ENCODE data around the gene CXCL1.

CXCL1 gene

DNA sequence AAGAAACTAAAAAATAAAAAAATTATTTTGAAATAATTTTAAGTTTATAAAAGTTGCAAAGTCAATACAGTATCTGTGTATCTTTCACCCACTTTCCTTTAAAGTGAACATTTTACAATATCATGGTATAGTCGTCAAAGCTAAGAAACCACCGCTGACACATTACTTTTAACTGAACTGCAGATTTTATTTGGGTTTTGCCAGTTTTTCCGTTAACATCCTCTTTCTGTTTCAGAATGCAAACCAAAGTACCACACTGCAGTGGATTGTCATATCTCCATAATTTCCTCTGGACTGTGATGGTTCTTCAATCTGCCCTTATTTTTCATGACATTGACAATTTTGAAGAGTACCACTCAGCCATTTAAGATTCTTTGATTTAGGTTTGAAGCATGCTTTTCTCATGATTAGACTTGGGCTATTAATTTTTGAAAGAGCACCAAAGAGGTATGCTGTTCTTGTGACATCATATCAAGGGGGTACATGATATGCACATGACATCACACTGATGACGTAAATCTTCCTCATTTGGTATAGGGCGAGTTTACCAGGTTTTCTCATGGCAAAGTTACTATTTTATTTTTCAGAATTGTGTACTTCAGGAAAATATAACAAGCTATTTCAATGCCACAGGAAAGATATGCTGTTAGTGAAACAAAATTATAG lies 3.6 kb upstream of the CXCL1 start:
- H3K4me3 ChIP-seq: no peak overlapping the region
- TF ChIP-seq, protein P1, sequence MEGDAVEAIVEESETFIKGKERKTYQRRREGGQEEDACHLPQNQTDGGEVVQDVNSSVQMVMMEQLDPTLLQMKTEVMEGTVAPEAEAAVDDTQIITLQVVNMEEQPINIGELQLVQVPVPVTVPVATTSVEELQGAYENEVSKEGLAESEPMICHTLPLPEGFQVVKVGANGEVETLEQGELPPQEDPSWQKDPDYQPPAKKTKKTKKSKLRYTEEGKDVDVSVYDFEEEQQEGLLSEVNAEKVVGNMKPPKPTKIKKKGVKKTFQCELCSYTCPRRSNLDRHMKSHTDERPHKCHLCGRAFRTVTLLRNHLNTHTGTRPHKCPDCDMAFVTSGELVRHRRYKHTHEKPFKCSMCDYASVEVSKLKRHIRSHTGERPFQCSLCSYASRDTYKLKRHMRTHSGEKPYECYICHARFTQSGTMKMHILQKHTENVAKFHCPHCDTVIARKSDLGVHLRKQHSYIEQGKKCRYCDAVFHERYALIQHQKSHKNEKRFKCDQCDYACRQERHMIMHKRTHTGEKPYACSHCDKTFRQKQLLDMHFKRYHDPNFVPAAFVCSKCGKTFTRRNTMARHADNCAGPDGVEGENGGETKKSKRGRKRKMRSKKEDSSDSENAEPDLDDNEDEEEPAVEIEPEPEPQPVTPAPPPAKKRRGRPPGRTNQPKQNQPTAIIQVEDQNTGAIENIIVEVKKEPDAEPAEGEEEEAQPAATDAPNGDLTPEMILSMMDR (IDR thresholded peaks at IDR 0.05): no peak
- DNase-seq (ENCODE audit: low spot score): no peak
- no peak overlapping the region for H3K27ac ChIP-seq

DNA sequence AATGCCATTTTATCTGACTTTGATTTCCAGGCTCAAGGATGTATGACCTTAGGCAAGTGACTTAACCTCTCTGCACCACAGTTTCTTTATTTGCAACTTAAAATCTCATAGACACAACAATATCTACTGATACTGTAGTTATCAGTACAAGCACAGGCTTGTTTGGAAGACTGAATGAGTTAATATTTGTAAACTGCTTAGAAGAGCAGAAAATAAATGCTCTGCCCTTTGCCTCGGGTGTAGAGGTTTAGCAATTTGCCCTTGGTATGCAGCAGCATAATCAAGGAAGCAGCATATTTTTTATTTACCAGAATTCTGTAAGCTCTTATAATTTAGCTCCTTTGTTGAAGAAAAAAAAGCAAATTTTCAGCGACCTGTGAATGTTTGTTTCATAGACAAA lies 2.9 kb upstream of the CXCL1 start:
- no peak for DNase-seq (ENCODE audit: low spot score)
- Histone ChIP-seq H3K4me3 (no peak overlapping the region), H3K27ac (no peak overlapping the region)
- TF ChIP-seq, protein P1 (IDR thresholded peaks at IDR 0.05): no peak

DNA sequence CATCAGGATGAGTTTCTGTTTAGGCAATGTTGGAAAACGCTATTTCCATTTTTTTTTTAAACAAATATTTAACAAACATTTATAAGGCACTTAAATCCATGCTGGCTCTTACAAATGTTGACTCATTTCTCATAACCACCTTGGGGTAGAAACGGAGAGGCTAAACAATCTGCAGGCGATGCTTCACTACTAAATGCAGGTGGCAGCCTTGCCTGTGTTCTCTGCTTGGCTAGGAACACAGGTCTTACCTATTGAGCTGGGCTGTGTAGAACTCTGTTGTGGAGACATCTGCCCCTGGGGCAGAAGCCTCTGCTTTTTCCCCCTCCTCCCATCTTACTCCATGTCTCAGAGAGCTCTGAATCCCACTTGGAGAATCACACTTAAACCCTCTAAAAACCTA lies 1.4 kb upstream of the CXCL1 start:
- Histone ChIP-seq H3K4me3 (no peak overlapping the region), H3K27ac (no peak overlapping the region)
- TF ChIP-seq, protein P1 (IDR thresholded peaks at IDR 0.05): no peak
- DNase-seq (ENCODE audit: low spot score): no peak

DNA sequence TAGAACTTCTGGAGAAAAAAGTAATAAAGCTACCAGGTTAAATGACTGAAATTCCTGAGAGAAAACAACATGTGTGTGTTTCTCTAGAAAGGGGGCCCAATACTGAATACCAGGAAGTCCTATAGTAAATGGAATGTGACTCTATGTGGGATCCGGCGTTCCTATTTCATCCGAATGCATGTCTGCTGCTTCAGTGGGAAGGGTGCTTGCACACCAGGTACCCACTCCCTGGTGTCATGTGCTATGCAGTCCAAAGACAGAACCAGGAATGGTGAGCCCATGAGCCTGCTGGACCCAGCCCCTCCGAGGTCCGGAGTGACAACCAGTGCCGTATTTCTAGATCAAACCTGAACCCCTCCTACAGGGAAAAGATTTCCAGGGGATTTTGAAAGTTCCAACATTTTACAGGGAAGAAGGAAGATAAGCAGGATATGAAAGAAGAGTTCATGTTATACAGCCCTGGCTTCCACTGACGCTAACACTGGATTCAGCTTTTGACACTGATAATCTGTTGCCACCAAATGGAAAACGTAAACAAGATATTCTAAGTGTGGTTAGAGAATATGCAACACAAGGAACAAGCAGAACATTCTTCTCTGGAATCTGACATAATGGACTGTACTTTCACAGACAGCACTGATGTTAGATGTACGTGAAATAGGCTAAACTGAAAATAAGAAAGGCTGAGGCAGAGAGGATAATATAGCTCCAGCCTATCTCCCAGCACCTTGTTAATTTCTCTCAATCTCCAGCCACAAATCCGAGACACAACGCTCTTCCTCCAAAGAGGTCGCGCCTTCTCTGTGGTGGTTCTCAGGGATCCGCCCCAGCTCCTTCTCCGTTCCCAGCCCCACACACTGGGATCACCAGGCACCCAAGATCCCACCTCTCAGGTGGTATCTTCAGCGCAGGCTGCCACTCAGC lies 725 bp upstream of the CXCL1 start:
- no peak for DNase-seq (ENCODE audit: low spot score)
- Histone ChIP-seq H3K27ac (peak overlapping the region in 1 of 2 donors; percentile 44), H3K4me3 (peak overlapping the region; percentile 73)
- TF ChIP-seq, protein P1 (IDR thresholded peaks at IDR 0.05): no peak

DNA sequence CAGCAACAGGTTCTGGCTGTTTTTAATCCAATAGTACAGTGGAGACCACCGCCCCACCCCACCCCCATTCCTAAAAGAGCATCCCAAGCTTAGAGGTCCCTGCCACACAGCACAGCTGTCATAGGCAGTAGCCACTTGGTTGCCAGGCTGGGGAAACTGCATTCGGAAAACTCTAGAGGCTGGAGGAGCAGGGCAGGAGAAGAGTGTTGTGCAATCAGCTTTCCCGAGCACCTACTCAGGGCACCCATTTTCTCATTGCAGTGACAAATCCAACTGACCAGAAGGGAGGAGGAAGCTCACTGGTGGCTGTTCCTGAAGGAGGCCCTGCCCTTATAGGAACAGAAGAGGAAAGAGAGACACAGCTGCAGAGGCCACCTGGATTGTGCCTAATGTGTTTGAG lies 1.1 kb downstream of the CXCL1 start:
- DNase-seq (ENCODE audit: low spot score): no peak
- H3K4me3 ChIP-seq: peak overlapping the region; percentile 73
- TF ChIP-seq, protein P1 (IDR thresholded peaks at IDR 0.05): no peak
- H3K27ac ChIP-seq: no peak overlapping the region

DNA sequence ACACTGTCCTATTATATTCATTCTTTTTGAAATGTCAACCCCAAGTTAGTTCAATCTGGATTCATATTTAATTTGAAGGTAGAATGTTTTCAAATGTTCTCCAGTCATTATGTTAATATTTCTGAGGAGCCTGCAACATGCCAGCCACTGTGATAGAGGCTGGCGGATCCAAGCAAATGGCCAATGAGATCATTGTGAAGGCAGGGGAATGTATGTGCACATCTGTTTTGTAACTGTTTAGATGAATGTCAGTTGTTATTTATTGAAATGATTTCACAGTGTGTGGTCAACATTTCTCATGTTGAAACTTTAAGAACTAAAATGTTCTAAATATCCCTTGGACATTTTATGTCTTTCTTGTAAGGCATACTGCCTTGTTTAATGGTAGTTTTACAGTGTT lies 1.6 kb downstream of the CXCL1 start:
- DNase-seq (ENCODE audit: low spot score): no peak
- no peak overlapping the region for H3K27ac ChIP-seq
- TF ChIP-seq, protein P1 (IDR thresholded peaks at IDR 0.05): no peak
- no peak overlapping the region for H3K4me3 ChIP-seq

All from coronary artery (tissue), 2 donors.